Upper lobe of left lung (tissue), 4 donors: ENCODE results near the gene CCT5.

Experiments
- CTCF ChIP-seq, 6 experiments: fragments of 450-650 bp in 4 of 6; fragments of 200-600 bp in 2 of 6; sonication (generic) in 2 of 6; IDR thresholded peaks; one replicate each; pipeline ENCODE4 v1.5.1; 2016 to 2019; ENCODE audit warnings: antibody characterized with exemption in 6 of 6
- EP300 ChIP-seq, 4 donors: sonication (generic); formaldehyde crosslinking; IDR thresholded peaks; one replicate each; pipeline ENCODE4 v1.5.1; 2017; ENCODE audit warnings: antibody characterized with exemption in 4 of 4, control low read depth in 2 of 4
- POLR2A ChIP-seq, 4 donors: fragments of 450-650 bp; IDR thresholded peaks; one replicate each; pipeline ENCODE4 v1.5.1; 2016 to 2017; ENCODE audit warnings: antibody characterized with exemption in 4 of 4, mild to moderate bottlenecking in 2 of 4

DNA sequence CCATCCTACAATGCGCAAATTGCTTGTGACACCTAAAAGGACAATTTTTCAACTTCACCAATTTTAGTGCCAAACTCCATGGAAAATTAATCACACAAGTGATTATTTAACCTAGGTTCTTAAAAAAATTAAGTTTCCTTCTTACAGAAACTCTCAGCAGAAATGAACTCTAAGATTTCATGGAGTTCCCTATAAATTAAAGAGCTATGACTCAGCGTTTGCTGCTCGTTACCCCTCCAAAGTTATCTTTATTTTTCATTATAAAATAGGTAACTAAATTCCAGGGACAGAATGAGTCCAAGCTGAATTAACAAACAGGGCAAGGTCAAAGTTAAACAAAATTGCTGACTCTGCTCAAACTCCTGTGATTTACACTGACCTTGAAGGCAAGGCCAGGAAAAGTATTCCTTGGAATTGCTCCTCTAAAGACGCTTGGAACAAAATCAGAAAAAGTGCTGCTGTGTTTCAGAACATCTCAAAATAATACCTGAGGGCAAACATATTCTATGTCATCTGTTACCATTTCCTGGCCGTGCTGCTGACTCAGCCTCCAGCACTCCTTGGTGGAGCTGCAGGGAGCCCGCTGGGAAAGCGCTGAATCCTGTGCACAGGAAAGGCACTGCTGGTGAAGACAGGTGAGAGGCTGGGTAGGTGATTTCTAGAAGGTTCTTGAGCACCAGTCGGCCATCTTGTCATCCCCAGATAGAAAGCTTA is 60.1 kb downstream of the CCT5 start:
- TF ChIP-seq CTCF (IDR thresholded peaks at IDR 0.05), result no peak
- TF ChIP-seq EP300 (IDR thresholded peaks at IDR 0.05), result no peak
- no peak for TF ChIP-seq POLR2A (IDR thresholded peaks at IDR 0.05)
